VCaP (cell line): ENCODE measurements around the gene CDH4.

Experiments used
- H3K27ac ChIP-seq: fragments of 450-650 bp; 2 replicates; pipeline ENCODE4 v1.5.1; 2017
- CTCF ChIP-seq: fragments of 450-650 bp; conservative IDR thresholded peaks from 2 replicates; pipeline ENCODE4 v1.5.1; 2017; ENCODE audit warnings: mild to moderate bottlenecking, moderate library complexity

CDH4 gene

DNA sequence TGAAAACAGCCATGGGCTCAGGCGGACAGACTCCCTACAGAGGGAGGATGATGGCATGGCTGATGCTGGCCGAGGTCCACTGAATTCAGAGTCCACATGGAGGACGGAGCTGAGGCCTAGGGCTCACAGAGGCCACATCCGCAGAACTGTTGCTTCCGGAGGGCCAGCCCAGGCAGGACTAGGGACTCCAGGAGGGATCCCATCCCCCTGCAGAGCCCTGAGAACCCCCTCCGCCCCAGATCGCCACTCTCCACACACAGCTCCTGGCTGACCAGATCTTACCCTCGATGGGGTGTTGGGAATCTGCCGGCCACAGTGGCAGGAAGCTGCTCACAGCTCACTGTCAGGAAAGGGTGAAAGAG is 414.4 kb downstream of the CDH4 start:
- no peak for TF ChIP-seq CTCF
- no peak overlapping the region for H3K27ac ChIP-seq

DNA sequence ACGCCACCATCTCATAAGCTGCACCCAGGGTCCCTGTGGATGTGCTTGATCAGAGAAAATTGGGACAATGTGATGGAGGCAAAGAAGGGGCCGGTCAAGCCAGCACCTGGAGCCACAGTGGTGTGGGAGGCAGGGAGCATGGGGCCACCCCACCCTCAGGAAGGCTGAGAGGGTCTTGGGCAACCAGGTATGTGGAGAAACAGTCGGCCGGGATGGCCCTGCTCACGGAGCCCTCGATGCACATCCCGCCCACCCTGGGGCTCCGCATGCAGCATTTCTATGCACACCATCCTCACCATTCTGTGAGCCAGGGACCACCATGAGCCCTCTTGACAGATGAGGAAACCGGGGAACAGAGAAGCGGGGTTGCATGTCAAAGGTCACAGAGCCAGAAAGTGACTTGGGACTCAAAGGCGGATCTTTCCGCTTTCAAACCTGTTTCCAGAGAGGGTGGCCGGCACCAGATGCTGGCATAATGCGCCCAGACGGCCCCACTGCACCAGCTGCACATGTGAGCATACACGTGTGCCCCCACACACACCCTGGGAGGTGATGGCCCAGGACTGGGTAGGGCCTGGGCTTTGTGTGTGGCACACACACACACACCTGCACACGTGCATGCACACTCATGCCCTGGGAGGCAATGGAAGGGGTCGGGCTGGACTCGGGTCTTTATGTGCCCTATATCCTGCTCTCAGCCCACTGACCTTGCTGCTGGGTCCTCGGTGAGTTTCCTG is 415.2 kb downstream of the CDH4 start:
- no peak overlapping the region for H3K27ac ChIP-seq
- no peak for TF ChIP-seq CTCF

DNA sequence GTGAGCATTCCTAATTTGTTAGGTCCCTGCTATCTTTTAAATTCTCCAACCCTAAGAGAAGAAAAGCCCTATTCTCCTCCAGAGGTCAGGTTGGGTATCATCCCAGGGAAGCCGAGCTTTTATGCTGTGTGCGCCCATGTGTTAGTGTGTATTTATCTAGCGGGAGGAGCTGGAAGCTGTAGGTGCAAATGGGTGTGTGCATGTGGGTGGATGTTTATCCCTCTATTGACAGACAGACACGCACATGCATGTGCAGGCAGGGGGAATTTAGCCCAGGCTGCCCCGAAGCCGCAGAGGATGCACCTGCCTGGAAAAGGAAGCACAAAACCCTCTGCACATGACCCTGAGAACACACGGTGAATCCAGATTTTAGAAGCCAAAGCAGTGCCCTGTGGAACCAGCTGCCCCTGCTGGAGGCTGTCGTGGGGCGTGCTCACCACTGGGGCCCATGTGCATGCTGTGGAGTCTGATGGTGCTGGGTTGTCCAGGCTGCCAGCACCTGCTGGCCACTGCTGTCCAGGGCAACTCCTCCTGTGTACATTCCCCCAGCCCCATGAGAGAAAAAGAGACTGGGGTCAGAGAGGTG is 416.1 kb downstream of the CDH4 start:
- no peak overlapping the region for H3K27ac ChIP-seq
- TF ChIP-seq CTCF = no peak

DNA sequence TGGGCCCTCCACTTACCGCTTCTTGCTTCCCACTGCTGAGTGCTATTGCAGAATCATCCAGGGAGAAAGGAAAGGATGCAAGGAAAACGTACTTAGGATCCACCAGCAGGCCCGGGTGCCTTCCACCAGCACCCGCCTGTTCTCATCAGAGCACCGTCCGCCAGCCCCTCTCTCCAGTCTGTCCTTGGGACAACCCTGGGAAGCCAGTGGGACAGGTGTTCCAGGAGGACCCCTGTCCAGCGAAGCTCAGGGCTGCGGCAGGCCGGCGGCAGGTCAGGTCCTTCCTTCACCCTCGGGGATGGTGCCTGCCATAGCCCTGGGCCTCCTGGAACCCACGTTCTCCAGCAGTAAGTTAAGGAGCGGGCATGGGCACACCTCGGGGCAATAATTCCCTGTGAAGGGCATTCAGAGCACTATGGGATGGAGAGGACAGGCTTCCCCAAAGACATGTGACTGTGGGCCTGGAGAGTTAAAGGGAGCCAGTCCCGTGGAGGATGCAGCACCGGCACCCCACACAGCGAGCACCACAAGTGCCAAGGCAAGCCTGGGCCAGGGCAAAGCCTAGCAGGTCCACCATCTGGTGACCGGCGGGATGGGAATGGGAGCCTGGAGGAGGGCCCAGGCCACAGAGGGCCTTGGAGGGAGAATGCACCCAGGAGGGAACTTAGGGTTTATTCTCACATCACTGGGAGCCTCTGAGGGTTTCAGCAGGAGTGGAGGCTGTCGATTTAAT is 416.9 kb downstream of the CDH4 start:
- no peak overlapping the region for H3K27ac ChIP-seq
- no peak for TF ChIP-seq CTCF

- H3K27ac ChIP-seq = no peak overlapping the region
- no peak for TF ChIP-seq CTCF
Observed at GRCh38 chr20:61670274-61670673, 418.2 kb downstream of the CDH4 start.

- no peak overlapping the region for H3K27ac ChIP-seq
- no peak for TF ChIP-seq CTCF
Observed at GRCh38 chr20:61671559-61671958, 419.5 kb downstream of the CDH4 start.

GRCh38 chr20:61673152-61673847 is 421.2 kb downstream of the CDH4 start:
- no peak overlapping the region for H3K27ac ChIP-seq
- no peak for TF ChIP-seq CTCF
